Measurements from ENCODE around the gene RET.

The RET gene

DNA sequence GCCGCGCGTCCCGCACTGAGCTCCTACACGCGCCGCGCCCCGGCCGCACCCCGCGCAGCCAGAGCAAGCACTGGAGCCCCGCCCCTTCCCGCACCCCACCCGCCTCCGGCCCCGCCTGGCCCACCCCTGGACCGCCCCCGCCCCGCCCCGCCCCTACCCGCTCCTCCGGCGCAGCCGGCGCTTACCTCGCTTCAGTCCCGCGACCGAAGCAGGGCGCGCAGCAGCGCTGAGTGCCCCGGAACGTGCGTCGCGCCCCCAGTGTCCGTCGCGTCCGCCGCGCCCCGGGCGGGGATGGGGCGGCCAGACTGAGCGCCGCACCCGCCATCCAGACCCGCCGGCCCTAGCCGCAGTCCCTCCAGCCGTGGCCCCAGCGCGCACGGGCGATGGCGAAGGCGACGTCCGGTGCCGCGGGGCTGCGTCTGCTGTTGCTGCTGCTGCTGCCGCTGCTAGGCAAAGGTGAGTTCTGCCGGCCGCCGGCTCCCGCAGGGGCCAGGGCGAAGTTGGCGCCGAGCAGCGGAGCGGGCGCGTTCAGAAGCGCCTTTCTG is at the start of gene RET:
TSS of gene RET (plus strand) at position 194 of the 545 bp plus-strand sequence. CDS start at position 384, 190 bp downstream.
- no peak for DNase-seq (ENCODE audit: low read depth in 2 of 2)

DNA sequence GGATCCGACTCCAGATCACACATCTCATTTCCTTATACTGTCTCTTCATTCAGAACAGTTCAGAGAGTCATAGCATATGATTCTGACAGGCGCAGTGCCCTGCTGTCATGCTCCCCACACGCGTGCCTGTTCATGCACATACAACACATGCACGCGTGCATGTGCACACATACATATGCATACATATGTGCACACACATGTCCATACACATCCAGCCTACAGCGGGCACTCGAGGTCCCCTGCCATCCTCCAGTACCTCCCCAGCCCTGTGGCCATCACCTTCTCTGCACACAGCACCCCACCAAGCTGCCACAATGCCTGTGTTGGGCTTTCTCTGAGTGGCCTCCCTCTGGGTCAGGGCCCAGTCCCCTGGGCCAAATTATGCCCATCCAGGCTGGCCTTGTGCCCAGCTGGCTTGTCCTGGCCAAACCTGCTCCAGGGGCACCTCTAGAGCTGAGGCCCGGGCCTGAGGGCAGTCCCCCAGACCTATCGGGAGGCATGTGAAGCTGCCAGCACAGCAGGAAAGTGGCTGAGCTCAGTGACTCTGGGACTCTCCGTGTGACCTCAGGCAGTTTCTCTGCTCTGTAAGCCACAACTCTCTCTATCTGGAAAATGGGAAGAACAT is 49.4 kb upstream of the RET start:
- no peak for DNase-seq (ENCODE audit: low read depth in 2 of 2)

DNA sequence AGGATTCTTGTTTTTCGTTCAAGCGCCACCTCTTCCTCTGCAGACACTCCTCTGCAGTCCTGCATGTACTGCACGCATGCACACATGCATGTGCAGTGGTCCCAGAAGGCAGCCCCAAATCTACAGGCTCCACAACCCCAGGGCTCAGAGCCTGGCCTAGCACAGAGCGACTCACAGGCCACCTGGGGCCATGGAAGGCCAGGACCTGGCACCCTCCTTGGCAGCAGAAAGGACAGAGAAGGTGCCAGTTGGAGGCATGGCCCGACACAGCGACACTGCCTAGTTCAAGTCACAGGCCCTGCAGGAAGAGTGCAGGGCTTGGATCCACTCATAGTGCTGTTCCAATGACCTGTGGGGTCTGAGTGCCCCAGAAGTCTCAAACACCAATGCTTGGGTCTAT is 48.7 kb upstream of the RET start:
- DNase-seq (ENCODE audit: low read depth in 2 of 2), result no peak

DNA sequence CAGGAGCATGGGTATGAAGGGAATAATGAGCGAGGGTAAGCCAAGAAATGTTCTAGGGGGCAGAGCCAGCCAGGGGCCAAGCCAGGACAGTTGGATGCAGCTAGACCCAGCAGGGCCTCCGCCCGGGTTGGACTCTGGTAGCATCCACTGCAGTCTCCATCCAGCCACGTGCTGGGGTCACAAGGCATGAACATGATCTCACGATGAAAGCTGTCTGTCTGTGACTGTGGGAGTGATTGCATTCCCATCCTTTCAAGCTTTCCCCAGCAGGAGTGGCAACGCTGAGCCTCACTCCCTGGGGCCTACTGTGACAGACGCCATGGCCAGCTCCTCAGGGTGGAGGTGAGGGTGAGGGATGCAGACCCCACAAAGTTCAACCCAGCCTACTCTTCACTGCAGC is 47.8 kb upstream of the RET start:
- DNase-seq (ENCODE audit: low read depth in 2 of 2), result no peak

DNA sequence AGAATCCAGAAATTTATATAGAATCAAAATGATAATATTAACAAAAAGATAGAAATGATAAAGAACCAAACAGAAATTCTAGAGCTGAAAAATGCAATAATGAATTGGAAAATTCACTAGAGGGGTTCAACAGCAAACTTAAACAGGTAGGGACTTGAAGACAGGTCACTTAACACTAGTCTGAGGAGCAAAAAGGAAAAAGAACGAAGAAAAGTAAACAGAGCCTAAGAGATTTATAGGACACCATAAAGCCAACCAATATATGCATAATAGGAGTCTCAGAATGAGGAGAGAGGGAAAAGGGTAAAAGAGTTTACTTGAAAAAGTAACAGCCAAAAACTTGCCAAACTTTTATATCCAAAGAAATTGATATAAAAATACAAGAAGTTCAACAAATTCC is 44.3 kb upstream of the RET start:
- no peak for DNase-seq (ENCODE audit: low read depth in 2 of 2)

DNA sequence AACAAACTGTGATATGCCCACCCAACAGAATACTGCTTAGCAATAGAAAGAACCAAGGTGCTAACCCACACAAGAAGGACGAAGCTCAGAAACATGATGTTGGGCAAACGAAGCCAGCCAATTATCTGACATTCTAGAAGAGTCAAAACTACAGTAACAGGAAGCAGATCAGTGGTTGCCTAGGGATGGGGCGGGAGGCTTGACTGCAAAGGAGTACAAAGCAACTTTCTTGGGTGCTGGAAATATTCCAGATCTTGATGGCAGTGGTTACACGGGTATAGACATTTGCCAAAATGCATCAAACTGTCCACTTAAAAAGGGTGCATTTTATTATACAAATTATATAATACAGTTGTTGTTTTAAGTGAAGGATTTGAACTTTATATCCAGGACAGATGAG is 41.1 kb upstream of the RET start:
- no peak for DNase-seq (ENCODE audit: low read depth in 2 of 2)

DNA sequence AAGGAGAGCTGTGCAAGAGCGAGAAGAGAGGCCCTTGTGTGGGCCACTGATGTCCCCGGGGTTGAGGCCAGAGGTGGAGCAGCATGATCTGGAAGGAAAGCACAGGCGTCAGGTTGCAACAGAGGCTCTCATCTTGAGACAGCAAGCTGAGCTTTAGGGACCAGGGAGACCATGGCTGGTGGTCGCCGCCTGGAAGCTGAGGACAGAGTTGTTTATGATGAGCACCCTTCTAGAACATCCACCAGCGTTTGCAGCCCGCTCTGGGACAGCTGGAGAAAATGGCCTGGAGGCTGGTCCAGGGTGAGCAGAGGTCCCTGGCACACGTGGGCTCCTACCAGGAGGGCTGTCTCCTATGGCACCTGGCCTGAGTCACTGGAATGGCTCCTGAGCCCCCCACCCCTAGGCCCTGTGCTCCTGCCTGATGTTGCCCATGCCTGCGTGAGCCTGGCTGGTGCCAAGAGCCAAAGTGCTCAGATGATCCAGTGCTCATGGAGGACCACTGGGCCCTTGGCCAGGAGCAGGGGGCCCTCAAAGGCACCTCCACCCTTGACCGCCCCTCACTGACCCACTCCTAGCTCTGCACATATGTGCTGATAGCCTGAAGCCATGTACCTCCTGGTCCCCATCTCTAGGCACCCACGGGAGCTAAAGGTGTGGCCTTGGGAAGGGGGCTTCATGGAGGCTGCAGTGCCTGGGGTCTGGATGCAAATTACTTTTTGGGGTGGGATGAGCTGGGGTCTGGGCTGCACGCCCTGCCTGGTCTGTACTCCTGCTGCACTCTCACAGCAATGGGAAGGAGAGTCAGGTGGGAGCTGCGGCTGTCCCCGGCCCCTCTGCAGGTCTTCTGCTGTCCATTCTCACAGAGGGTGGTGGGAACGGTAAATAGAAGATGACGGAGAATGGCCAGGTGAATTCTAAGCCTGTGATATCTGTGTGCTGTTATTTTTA is 40.1 kb upstream of the RET start:
- DNase-seq (ENCODE audit: low read depth in 2 of 2), result no peak

DNA sequence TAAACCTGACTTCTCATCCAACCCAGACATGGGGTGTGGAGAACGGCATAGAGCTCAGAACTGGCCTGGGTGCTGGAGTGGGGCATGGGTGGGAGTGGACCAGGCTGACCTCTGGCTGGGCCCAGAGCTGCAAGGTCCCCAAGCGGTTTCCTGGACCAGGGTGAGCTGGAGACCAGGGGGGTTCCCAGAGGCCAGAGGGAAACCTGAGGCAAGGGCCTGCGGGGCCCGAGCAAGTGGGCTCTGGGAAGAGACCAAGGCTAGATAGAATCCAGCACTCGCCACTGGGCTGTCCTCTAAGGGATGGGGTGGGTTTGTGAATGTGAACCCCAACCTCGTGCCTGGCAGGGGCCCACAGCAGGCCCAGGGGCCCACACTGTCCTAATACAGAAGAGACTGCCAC is 39.4 kb upstream of the RET start:
- DNase-seq (ENCODE audit: low read depth in 2 of 2), result no peak

DNA sequence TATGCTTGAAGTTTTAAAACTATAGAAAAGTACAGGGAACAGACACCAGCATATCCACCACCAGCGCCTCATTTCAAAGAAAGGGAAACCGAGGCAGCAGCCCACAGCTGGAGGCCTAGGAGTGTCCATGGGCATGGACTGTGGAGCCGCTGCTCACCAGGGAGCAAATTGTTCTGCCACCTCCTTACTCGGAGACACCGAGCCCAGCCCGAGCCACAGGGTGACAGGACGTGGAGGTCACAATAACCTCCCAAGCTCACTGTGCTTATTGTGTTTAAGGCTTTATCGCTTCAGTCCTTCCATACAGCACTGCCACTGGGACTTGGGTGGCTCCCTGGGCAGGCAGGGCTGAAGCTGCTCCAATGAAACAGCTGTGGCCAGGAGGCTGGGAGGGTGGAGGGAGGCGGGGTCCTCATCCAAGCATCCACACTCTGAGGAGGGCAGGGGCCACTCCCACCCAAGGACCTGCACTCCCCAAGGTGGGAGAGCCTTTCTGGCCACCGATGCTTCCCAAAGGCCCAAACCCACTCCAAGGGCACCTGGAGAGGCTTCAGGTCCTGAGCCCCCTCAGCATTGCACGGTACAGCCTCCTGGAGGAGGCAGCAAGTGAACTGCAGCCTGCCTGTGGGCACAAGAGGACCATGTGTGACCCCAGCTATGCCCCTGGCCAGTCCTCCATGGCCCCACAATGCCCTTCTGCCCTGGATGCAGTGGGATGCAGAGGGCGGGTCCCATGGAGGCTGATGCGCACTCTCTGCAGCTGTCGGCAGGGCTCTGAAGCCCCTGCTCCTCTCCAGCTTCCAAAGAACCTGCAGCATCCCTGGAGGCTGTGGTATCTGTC is 38.7 kb upstream of the RET start:
- no peak for DNase-seq (ENCODE audit: low read depth in 2 of 2)

DNA sequence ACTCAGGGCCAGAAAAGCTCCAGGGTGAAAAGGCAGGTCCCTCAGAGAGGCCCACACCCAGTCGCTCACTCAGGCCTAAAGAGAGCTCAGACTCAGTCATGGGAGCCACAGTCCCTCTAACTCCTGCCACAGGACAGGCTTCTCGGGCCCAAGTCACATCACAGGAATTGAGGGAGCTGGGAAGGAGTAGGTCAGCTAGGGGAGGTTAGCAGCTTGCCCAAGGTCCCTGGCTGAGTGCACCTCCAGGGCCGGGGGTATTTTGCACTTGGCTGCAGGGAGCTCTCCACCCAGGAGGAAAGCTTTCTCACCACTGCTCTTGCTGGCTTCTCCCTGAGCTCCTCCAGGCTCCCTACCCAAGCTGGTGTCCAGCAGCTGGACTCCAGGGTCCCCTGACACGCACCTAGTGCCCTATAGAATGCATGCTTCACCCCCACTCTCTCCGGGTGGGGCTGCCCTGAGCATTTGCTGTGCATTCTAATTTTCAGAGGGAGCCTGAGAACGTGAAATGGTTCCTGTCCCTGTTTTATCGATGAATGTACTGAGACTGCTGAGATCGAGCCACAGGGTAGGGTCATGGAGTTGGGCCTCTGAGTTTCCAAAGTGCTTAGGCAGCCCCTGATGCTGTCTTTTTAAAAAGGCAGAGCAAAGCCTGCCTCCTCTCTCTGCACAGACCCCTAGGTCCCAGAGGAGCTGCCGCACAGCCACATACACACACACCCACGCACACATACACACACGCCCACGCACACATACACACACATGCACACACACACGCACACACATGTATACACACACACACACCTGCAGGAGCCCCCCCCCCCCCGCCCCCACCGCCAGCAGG is 37.9 kb upstream of the RET start:
- no peak for DNase-seq (ENCODE audit: low read depth in 2 of 2)

DNA sequence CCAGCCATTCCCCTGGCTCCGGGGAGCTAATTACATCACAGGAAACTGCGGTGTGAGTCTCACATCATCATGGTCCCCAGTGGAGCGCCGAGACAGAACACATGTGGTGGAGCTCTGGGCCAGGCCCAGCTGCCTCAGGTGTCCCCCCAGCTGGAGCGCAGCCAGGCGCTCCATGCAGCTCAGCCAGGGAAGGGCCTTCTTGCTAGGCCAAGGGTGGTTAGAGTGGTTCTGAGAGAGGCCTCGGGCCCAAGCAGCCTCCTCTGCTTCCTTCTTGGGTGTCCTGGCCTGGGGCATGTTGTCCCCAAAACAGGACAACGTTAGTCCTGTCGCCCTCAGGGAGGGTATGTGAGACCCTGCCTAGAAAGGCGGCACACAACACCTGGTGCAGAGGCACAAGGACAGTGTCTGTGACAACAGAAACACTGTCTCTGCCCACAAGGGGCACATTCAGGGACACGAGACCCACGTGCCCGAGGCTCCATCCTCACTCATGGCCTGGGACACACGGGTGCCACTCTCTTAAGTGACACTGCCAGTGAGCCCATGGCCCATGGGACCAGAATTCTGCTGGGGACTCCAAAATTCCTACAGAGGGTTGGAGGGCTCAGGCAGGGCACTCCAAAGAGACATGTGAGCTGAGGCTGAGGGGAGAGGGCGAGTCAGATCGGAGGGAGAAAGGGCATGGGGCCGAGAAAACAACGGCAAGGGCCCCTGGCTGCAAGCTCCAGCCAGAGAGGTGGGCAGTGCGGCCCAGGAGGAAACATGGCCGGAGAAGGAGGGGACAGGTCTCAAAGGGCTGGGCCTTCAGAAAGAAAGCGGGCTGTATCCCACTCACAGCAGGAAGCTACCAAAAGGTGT is 37.0 kb upstream of the RET start:
- DNase-seq (ENCODE audit: low read depth in 2 of 2), result no peak

DNA sequence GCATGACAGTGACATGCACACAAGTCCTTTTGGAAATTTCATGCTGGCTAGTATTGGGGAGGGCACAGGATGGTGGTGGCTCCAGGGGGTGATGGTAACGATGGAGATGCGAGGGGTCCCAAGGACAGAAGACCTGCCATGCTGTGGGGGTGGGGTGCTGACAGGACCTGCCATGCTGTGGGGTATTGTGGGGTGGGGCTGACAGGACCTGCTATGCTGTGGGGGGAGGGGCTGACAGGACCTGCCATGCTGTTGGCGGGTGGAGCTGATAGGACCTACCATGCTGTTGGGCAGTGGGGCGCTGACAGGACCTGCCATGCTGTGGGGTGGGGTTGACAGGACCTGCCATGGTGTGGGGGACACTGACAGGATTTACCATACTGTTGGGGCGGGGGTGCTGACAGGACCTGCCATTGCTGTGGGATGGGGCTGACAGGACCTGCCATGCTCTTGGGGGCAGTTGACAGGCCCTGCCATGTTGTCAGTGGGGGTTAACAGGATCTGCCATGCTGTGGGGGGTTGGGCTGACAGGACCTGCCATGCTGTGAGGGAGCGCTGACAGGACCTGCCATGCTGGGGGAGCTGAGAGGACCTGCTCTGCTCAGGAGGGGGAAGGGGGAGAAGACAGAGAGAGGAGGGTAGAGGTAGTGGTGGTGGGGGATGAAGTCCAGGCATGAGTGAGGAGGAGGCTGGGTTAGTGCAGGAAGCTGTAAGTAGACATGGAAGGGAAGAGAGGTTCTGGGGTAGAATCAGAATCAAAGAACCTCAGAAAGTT is 36.2 kb upstream of the RET start:
- no peak for DNase-seq (ENCODE audit: low read depth in 2 of 2)

DNA sequence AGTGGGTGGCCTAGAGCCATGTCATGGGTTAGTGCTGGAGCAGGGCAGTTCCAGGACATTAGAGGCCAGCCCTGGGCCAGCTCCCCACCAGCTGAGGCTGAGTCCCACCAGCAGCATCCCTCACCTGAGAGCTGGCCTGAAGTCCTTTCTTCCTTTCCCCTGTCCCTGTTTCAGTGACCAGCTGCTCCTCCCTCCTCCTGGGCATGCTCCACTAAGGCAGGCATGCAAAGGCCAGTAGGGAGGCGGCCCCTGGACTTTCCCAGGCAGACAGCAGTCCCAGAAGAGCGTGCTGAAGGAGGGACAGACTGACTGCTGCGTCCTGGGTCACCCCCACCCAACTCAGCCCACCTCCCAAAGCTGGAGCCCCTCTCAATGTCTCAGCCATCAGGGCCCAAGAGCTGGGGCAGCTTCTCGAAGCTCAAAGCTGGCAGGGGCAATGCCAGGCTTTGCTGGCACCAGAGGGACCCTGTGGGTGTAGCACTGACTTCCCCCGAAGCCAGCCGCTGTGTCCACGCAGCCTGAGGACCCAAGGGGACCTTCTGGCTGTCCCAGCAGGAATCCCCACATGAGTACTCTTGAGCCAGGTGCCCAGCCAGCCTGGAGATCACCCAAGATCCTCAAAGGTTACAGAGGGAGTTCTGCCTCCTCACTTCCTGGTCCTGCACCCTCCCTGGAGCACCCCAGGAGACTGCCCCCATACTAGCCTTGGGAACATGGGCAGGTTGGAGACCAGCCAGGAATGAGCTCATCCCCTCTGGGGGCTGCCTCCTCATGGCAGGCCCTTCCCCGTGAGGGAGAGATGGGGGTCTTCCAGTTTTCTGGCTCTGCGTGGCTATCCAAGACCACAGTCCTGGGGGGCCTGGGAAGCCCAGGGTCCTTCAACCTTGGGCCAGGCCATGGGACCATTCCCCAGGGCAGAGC is 35.2 kb upstream of the RET start:
- DNase-seq (ENCODE audit: low read depth in 2 of 2), result no peak

DNA sequence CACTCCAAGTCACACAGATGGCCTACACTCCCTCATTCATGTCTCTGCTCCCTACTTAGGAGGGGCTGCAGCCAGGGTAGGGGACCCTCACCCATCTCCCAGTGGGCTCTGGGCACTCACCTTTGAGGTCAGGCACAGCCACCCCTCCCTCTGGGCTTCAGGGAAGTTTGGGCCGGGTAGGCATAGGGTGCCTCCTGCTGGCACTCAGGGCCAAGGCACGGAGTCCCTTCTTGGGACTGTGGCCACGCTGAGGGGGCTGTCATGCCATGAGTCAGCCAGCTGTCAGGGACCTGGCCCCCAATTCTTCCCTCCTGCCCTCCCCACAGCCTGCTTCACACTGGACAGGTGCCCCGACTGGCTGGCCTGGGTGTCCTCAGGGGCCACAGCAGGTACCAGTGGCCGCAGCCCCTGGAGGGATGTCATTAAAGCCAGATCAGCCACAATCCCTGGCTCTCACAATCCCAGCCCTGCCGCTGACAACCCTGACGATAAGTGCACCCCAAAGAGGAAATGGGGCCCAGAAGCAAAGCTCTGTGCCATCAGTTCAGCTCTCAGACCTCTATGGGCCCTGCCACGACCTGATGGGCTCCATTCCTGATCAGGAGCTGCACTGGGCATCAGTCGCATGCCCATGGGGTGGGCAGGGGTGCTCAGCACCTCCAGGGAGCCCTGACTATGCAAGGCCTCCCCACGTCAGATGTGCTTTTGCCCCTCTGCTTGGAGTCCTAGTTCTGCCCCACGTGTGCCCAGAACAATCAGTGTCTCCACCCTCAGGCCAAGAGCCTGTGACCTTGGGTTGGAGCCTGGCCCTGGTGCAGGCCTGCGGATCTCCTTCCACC is 34.1 kb upstream of the RET start:
- DNase-seq (ENCODE audit: low read depth in 2 of 2), result no peak

DNA sequence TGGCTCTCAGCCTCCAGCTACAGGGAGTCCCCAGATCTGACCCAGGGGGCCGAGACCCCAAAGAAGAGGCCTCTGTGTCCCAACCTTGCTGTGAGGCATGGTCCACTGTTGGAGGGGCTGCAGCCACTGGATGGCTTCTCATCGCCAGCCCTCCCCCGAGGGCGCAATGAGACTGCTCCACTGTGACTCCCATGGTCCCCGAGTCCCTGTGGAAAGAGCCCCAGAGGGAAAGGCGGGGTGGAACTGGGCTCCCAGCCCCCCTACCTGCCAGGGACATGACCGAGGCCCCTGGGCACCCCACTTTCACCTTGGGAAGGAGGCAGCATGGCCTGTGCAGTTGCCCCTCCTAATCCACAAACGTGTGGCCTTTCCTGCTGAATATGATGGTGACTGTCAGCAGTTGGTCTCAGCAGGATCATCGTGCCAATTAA is 33.5 kb upstream of the RET start:
- no peak for DNase-seq (ENCODE audit: low read depth in 2 of 2)

DNA sequence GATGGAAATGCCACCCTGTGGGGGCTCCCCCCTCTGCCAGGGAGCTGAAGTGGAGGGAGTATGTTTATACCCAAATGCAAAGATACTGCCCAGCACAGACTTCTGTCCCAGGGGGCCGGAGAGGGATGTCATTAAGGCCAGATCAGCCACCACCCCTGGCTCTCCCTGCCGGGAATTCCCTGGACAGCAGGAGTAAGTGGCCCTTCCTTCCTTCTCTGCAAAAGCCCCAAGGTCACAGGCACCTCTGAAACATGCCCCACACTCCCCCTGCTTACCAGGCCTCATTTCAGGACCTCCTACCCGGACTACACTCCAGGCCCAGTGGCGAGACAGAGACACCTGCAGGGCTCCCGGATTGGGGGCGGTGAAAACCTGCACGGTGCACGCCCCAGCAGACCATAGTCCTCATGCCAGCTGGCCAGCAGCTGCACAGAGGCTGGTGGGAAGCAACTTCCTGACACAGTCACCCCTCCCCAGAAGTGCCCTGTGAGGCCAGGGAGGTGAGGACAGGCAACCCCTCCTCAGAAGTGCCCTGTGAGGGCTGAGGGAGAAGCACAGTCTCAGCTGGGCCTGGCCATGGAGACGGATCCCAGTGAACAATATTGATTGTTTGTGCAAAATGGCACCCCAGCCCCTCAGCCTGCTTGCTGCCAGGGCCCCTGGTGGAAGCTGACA is 33.0 kb upstream of the RET start:
- no peak for DNase-seq (ENCODE audit: low read depth in 2 of 2)

DNA sequence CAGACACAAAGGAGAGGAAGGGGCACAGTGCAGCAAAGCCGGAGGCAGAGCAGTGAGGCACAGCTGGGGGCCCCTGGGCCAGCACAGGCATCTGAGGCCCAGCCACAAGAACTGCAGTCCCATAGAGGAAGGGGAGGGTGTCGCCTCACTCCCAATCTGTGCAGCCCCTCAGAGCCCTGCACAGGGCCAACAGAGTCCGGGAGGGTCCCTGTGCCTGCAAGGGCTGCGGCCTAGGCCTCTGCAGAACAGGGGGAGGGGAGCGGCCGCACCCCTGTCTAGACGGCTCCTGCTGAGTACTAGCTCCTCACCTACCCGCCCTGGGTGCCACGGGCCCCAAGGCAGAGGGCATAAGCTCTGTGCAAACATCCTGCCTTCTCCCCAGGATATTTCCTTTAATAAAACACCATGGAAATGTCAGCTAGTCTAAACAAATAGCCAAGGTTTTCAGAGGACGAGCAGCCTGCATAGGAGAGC is 32.4 kb upstream of the RET start:
- DNase-seq (ENCODE audit: low read depth in 2 of 2), result no peak

All from stimulated activated CD8-positive, alpha-beta memory T cell treated with anti-CD3 and anti-CD28 coated beads, Interleukin-15, amount 100 ng/mL, for 48 hours (primary cell).